IPS-20b (cell line): ENCODE results near the gene P2RY1.
"Not testable (repeated sequence)": the region's sequence is repeated elsewhere in the genome, so short reads cannot be mapped to it uniquely, and the experiment has no call there.

Source experiments
- H3K27ac ChIP-seq: one replicate; pipeline ENCODE4 v1.5.1; 2013; ENCODE audit warnings: low read length
- H3K27me3 ChIP-seq: 2 replicates; pipeline ENCODE4 v1.6.1; 2013; ENCODE audit warnings: mild to moderate bottlenecking, low read length, inconsistent platforms; ENCODE audit not compliant: insufficient read depth
- H3K36me3 ChIP-seq: 2 replicates; pipeline ENCODE4 v1.6.1; 2013; ENCODE audit warnings: low read depth, mild to moderate bottlenecking, inconsistent platforms, low read length, moderate library complexity; ENCODE audit not compliant: insufficient read depth
- H3K4me1 ChIP-seq: 2 replicates; pipeline ENCODE4 v1.6.1; 2013; ENCODE audit warnings: mild to moderate bottlenecking, control low read depth, inconsistent platforms, low read length, moderate library complexity; ENCODE audit not compliant: insufficient read depth
- H3K4me3 ChIP-seq: 2 replicates; pipeline ENCODE4 v1.5.1; 2013; ENCODE audit warnings: mild to moderate bottlenecking, low read length, inconsistent platforms
- H3K9ac ChIP-seq: 2 replicates; pipeline ENCODE4 v1.6.1; 2013; ENCODE audit warnings: low read depth, mild to moderate bottlenecking, inconsistent platforms, low read length, moderate library complexity
- H3K9me3 ChIP-seq: 2 replicates; pipeline ENCODE4 v1.6.1; 2013; ENCODE audit warnings: mild to moderate bottlenecking, low read depth, low read length, inconsistent platforms; ENCODE audit not compliant: insufficient read depth

Gene P2RY1

DNA sequence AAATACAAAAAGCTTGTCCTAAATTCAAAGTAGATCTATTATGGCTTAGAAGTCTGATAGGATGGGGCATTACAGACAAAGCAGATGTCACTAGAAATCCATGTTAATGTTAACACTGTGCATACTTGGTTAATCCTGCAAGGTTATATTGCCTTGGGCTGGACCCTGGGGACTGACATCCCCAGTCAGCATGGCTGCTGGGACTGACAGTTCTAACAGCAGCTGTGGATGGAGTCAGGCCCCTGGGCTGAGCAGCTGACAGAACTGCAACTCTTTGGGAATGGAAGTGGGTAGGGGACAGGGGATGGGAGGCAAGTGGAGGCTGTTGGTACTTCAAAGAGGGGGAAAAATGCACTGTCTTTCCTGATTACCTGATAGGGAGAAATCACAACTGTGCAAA lies 7.5 kb downstream of the P2RY1 start:
- Histone ChIP-seq H3K9me3 (peaks cover 13% of the 10 kb centered on the region), H3K27me3 (0 out of 2 replicates have a peak, but pooled peaks cover 4% of the 10 kb centered on the region), H3K4me3 (no peak overlapping the region), H3K36me3 (peaks cover 8% of the 10 kb centered on the region), H3K4me1 (peaks cover 4% of the 10 kb centered on the region; the same call in 1 of the 2 replicates), H3K27ac (no peak overlapping the region), H3K9ac (no peak overlapping the region)

GRCh38 chr3:152843955-152844354 lies 9.0 kb downstream of the P2RY1 start:
- H3K36me3 ChIP-seq = peaks cover 6% of the 10 kb centered on the region; the same call in 1 of the 2 replicates
- no peak overlapping the region for H3K4me3 ChIP-seq
- H3K9me3 ChIP-seq = peaks cover 24% of the 10 kb centered on the region
- no peak overlapping the region for H3K9ac ChIP-seq
- H3K27me3 ChIP-seq = no peaks in the 10 kb centered on the region
- no peak overlapping the region for H3K27ac ChIP-seq
- no peaks in the 10 kb centered on the region for H3K4me1 ChIP-seq

DNA sequence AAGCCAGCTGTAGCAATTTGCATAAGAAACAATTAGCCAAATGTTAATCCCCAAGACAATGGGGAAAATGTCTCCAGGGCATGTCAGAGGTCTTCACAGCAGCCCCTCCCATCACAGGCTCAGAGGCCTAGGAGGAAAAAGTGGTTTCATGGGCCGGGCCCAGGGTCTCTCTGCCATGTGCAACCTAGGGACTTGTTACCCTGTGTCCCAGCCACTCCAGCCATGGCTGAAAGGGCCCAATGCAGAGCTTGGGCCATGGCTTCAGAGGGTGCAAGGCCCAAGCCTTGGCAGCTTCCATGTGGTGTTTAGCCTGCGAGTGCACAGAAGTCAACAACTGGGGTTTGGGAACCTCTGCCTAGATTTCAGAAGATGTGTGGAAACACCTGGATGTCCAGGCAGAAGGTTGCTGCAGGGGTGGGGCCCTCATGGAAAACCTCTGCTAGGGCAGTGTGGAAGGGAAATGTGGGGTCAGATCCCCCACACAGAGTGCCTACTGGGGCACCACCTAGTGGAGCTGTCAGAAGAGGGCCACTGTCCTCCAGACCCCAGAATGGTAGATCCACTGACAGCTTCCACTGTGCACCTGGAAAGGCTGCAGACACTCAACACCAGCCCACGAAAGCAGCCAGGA lies 11.8 kb downstream of the P2RY1 start:
- H3K27me3 ChIP-seq, H3K9ac ChIP-seq, H3K4me3 ChIP-seq, H3K36me3 ChIP-seq, H3K27ac ChIP-seq, H3K4me1 ChIP-seq: not testable (repeated sequence)
- H3K9me3 ChIP-seq = peaks cover 24% of the 10 kb centered on the region

GRCh38 chr3:152847599-152847998 lies 12.7 kb downstream of the P2RY1 start:
- H3K9ac ChIP-seq, H3K36me3 ChIP-seq, H3K27ac ChIP-seq, H3K4me1 ChIP-seq, H3K27me3 ChIP-seq, H3K4me3 ChIP-seq: not testable (repeated sequence)
- peaks cover 24% of the 10 kb centered on the region for H3K9me3 ChIP-seq

- Histone ChIP-seq H3K4me1 (no peaks in the 10 kb centered on the region), H3K27ac (no peak overlapping the region), H3K9ac (no peak overlapping the region), H3K4me3 (no peak overlapping the region), H3K36me3 (no peaks in the 10 kb centered on the region), H3K9me3 (peaks cover 24% of the 10 kb centered on the region), H3K27me3 (no peaks in the 10 kb centered on the region)
These were observed 15.2 kb downstream of the P2RY1 start for GRCh38 chr3:152849996-152850578.

DNA sequence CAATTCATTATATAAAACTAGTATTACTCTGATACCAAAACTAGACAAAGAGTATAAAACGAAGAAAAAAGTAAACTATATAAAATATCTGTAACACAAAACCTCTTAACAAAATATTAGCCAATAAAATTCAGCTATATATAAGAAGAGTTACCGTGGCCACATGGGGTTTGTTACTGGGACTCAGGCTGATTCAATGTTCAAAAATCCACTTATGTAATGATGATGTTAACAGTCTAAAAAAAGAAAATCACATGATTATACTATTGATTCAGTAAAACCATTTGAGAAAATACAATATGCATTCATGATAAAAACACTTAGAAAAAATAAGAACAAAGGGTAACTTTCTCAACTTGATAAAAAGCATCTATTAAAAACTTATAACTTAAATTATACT lies 18.3 kb downstream of the P2RY1 start:
- Histone ChIP-seq H3K9ac (no peak overlapping the region), H3K4me1 (no peaks in the 10 kb centered on the region), H3K27me3 (no peaks in the 10 kb centered on the region), H3K36me3 (no peaks in the 10 kb centered on the region), H3K4me3 (no peak overlapping the region), H3K9me3 (peaks cover 4% of the 10 kb centered on the region; the same call in 1 of the 2 replicates), H3K27ac (no peak overlapping the region)

DNA sequence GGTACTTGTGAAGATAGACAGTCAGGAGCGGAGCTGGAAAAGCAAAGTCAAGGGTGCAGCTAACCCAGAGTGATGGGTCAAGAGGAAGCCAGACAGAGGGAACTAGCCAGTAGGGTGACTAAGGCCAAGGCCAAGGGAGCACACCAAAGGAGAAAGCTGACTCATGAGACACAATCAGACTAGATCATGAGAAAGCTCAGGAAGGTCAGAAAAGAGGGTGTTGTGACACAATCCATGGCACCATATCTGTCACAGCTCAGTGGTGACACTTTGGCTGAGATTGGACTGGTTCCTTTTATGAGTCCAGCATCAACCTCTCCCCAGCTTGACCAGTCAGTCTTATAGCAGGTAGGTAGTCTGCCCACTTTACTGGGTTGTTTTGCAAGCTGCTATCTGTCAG lies 22.2 kb downstream of the P2RY1 start:
- H3K36me3 ChIP-seq = no peaks in the 10 kb centered on the region
- H3K4me3 ChIP-seq = no peak overlapping the region
- no peak overlapping the region for H3K9ac ChIP-seq
- H3K27ac ChIP-seq = no peak overlapping the region
- no peaks in the 10 kb centered on the region for H3K4me1 ChIP-seq
- no peaks in the 10 kb centered on the region for H3K27me3 ChIP-seq
- H3K9me3 ChIP-seq = no peaks in the 10 kb centered on the region

DNA sequence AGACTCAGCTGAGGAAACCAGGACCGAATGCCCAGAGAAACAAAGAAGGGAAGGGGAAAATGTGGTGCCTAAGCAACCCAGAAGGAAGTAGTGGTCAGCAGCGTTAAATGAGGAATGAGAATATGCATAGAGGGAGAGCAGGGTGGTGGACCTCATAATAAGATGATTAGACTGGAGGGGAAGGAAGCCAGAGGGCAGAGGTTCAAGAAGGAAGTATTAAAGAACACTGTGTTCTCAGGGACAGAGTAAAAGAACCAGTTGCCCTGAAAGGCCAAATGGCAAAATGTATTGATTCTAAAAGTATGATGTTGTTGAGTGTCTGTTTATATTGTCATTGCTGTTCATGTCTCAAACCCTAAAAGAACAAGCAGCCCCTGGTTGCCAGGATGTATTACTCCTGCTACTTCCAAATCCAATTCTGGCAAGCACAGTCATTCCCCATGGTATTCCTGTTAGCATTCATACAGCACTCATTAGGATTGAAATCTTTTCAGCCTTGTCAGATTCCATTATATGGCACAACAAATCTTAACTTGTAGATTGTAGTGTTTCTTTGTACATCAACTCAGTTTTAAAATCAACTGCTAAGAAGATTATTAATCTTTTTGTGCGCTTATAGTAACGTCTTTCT lies 23.4 kb downstream of the P2RY1 start:
- H3K9ac ChIP-seq = no peak overlapping the region
- no peaks in the 10 kb centered on the region for H3K27me3 ChIP-seq
- H3K4me3 ChIP-seq = no peak overlapping the region
- no peaks in the 10 kb centered on the region for H3K9me3 ChIP-seq
- no peaks in the 10 kb centered on the region for H3K4me1 ChIP-seq
- no peak overlapping the region for H3K27ac ChIP-seq
- no peaks in the 10 kb centered on the region for H3K36me3 ChIP-seq

DNA sequence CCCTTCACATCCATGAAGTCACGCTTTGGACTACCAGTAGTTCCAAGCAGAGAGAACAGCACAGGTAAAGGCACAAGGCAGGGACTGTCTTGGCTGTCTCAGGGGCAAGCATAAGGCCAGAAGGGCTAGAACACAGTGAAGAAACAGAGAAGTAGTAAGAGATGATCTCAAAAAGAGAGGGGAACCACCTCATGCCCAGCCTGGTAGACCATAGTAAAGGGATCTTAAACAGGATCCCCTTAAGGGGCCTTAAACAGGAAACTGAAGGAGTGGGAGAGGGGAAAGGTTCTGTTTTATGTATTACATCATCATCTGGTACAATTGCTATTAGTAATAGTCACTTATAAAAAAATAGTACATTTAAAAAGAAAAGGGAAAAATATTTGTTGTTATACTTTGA lies 25.8 kb downstream of the P2RY1 start:
- Histone ChIP-seq H3K27me3 (no peaks in the 10 kb centered on the region), H3K4me3 (no peak overlapping the region), H3K27ac (no peak overlapping the region)

GRCh38 chr3:152865668-152866245 lies 30.8 kb downstream of the P2RY1 start:
- H3K36me3 ChIP-seq = no peaks in the 10 kb centered on the region
- H3K9me3 ChIP-seq = no peaks in the 10 kb centered on the region
- no peak overlapping the region for H3K9ac ChIP-seq
- H3K27me3 ChIP-seq = no peaks in the 10 kb centered on the region
- H3K4me3 ChIP-seq = no peak overlapping the region
- H3K27ac ChIP-seq = no peak overlapping the region
- no peaks in the 10 kb centered on the region for H3K4me1 ChIP-seq

More for the DNA sequence above, 25.8 kb downstream of the P2RY1 start:
- no peaks in the 10 kb centered on the region for H3K4me1 ChIP-seq
- H3K9ac ChIP-seq = no peak overlapping the region
- no peaks in the 10 kb centered on the region for H3K36me3 ChIP-seq
- no peaks in the 10 kb centered on the region for H3K9me3 ChIP-seq

DNA sequence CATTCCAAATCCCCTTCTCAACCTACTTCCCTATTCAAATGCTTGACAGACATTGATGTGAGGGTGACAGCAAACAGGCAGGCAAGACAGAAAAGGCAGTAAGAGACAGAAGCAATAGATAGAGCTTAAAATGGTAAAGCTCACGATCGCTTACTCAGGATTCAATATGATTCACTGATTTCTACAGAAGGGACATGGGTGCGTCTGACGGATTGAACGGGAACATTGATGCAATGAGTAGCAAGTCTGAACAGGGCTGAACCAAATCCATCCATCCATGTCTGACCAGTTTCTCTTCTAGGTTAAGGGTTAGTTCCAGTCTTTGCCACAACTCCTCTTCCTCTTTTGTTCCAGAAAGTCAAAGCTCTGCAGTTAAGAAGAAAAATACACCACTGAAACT lies 35.1 kb downstream of the P2RY1 start:
- Histone ChIP-seq H3K27me3 (no peaks in the 10 kb centered on the region), H3K27ac (no peak overlapping the region), H3K4me3 (no peak overlapping the region), H3K9ac (no peak overlapping the region), H3K9me3 (peaks cover 7% of the 10 kb centered on the region; the same call in 1 of the 2 replicates), H3K36me3 (no peaks in the 10 kb centered on the region), H3K4me1 (no peaks in the 10 kb centered on the region)

DNA sequence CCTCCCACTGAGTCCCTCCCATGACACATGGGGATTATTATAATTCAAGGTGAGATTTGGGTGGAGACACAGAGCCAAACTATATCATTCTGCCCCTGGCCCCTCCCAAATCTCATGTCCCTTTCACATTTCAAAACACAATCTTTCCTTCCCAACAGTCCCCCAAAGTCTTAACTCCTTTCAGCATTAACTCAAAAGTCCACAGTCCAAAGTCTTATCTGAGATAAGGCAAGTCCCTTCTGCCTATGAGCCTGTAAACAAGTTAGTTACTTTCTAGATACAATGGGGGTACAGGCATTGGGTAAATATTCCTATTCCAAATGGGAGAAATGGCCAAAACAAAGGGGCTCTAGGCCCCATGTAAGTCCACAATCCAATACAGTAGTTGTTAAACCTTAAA lies 38.4 kb downstream of the P2RY1 start:
- H3K4me3 ChIP-seq, H3K27ac ChIP-seq, H3K36me3 ChIP-seq, H3K27me3 ChIP-seq, H3K9ac ChIP-seq, H3K4me1 ChIP-seq, H3K9me3 ChIP-seq: not testable (repeated sequence)
